H1 (cell line): ENCODE data around the gene LNX2.

Experiments used
- BRCA1 ChIP-seq: IDR thresholded peaks from 2 replicates; pipeline ENCODE4 v1.6.1; 2012; ENCODE audit warnings: low read depth, low read length, improper control_type of control experiment
- EP300 ChIP-seq, 2 experiments: IDR thresholded peaks; 1 replicate in 1 of 2; 2 replicates in 1 of 2; pipeline ENCODE4 v1.6.1; 2011 to 2012; ENCODE audit warnings: low read depth in 2 of 2, low read length in 2 of 2, mild to moderate bottlenecking in 2 of 2, borderline replicate concordance in 1 of 2, inconsistent platforms in 1 of 2, moderate library complexity in 1 of 2
- GABPA ChIP-seq: IDR thresholded peaks from 2 replicates; pipeline ENCODE4 v1.6.1; 2011; ENCODE audit warnings: mild to moderate bottlenecking, low read length, moderate library complexity, borderline replicate concordance; ENCODE audit not compliant: insufficient read depth
- HDAC6 ChIP-seq: IDR thresholded peaks from one replicate; pipeline ENCODE4 v1.7.1; 2012; ENCODE audit warnings: low read depth, mild to moderate bottlenecking, inconsistent platforms, low read length, moderate library complexity
- JUN ChIP-seq: IDR thresholded peaks from 2 replicates; pipeline ENCODE4 v1.6.1; 2011; ENCODE audit warnings: low read depth, mild to moderate bottlenecking, improper control_type of control experiment, low read length
- JUND ChIP-seq: IDR thresholded peaks from 2 replicates; pipeline ENCODE4 v1.6.1; 2011; ENCODE audit warnings: mild to moderate bottlenecking, improper control_type of control experiment, low read length
- KDM5A ChIP-seq: fragments of 200-600 bp; IDR thresholded peaks from 2 replicates; pipeline ENCODE4 v1.7.1; 2012; ENCODE audit warnings: mild to moderate bottlenecking, low read length, inconsistent platforms, mixed read lengths
- PHF8 ChIP-seq: fragments of 200-600 bp; sonication (generic); conservative IDR thresholded peaks from 2 replicates; pipeline ENCODE4 v1.7.1; 2012; ENCODE audit warnings: low read depth, mild to moderate bottlenecking, inconsistent platforms, low read length, moderate library complexity
- POLR2A ChIP-seq, 2 experiments: IDR thresholded peaks; 1 replicate in 1 of 2; 2 replicates in 1 of 2; pipeline ENCODE4 v1.6.1; 2011; ENCODE audit warnings: low read depth in 2 of 2, low read length in 2 of 2, mild to moderate bottlenecking in 2 of 2; ENCODE audit errors: control extremely low read depth in 1 of 2
- POLR2AphosphoS5 ChIP-seq: IDR thresholded peaks from 2 replicates; pipeline ENCODE4 v1.6.1; 2011; ENCODE audit warnings: low read depth, low read length
- RAD21 ChIP-seq, 2 experiments: IDR thresholded peaks in 1 of 2; conservative IDR thresholded peaks in 1 of 2; 2 replicates each; pipeline ENCODE4 v1.6.1; 2011; ENCODE audit warnings: low read depth in 2 of 2, low read length in 2 of 2, improper control_type of control experiment in 1 of 2, inconsistent platforms in 1 of 2, mild to moderate bottlenecking in 1 of 2, moderate library complexity in 1 of 2
- RXRA ChIP-seq: IDR thresholded peaks from 2 replicates; pipeline ENCODE4 v1.6.1; 2011; ENCODE audit warnings: low read depth, mild to moderate bottlenecking, low read length, moderate library complexity; ENCODE audit not compliant: insufficient read depth
- TF ChIP-seq, protein P1 (sequence below), 3 experiments: IDR thresholded peaks; 1 replicate in 2 of 3; 2 replicates in 1 of 3; pipeline versions ENCODE4 v1.5.1 to v1.6.1; 2011; ENCODE audit warnings: low read length in 3 of 3, mild to moderate bottlenecking in 3 of 3, inconsistent platforms in 2 of 3, low read depth in 1 of 3, moderate library complexity in 1 of 3; ENCODE audit not compliant: insufficient read depth in 1 of 3; ENCODE audit errors: control extremely low read depth in 1 of 3
- TF ChIP-seq, protein P2 (sequence below): fragments of 300-600 bp; sonication (generic); IDR thresholded peaks from 2 replicates; pipeline ENCODE4 v1.7.1; 2012; ENCODE audit warnings: low read length, moderate library complexity, mild to moderate bottlenecking, inconsistent platforms; ENCODE audit not compliant: insufficient replicate concordance

DNA sequence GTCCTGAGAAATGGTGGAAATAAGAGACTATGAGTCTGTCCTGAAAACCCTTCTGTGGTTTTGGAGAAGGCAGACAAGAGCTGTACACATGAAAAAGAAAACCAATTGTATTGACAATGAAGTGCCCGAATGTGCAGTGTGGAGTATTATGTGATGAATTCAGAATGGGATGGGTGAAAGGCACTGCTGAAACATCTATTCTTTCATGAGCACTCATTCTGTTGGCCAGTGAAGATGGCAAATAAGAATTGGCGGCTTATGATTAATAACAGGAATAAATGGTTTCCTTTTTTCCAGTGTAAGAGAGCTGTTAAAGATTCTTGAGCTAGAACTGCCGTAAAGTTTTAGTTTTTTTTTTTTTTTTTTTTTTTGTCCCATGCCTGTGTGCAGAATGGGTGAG, 7.1 kb upstream of the LNX2 start:
- TF ChIP-seq PHF8 = no peak
- TF ChIP-seq RAD21 (IDR thresholded peaks at IDR 0.05 in 1 of 2, conservative IDR thresholded peaks at IDR 0.05 in 1 of 2; ENCODE audit: low read depth in 2 of 2, low read length in 2 of 2) = no peak
- TF ChIP-seq JUND = no peak
- TF ChIP-seq, protein P1, sequence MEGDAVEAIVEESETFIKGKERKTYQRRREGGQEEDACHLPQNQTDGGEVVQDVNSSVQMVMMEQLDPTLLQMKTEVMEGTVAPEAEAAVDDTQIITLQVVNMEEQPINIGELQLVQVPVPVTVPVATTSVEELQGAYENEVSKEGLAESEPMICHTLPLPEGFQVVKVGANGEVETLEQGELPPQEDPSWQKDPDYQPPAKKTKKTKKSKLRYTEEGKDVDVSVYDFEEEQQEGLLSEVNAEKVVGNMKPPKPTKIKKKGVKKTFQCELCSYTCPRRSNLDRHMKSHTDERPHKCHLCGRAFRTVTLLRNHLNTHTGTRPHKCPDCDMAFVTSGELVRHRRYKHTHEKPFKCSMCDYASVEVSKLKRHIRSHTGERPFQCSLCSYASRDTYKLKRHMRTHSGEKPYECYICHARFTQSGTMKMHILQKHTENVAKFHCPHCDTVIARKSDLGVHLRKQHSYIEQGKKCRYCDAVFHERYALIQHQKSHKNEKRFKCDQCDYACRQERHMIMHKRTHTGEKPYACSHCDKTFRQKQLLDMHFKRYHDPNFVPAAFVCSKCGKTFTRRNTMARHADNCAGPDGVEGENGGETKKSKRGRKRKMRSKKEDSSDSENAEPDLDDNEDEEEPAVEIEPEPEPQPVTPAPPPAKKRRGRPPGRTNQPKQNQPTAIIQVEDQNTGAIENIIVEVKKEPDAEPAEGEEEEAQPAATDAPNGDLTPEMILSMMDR (IDR thresholded peaks at IDR 0.05; ENCODE audit: control extremely low read depth in 1 of 3, insufficient read depth in 1 of 3, low read depth in 1 of 3, low read length in 3 of 3) = no peak
- no peak for TF ChIP-seq EP300 (IDR thresholded peaks at IDR 0.05; ENCODE audit: borderline replicate concordance in 1 of 2, low read depth in 2 of 2, low read length in 2 of 2)
- no peak for TF ChIP-seq RXRA
- no peak for TF ChIP-seq HDAC6
- no peak for TF ChIP-seq POLR2AphosphoS5
- TF ChIP-seq, protein P2, sequence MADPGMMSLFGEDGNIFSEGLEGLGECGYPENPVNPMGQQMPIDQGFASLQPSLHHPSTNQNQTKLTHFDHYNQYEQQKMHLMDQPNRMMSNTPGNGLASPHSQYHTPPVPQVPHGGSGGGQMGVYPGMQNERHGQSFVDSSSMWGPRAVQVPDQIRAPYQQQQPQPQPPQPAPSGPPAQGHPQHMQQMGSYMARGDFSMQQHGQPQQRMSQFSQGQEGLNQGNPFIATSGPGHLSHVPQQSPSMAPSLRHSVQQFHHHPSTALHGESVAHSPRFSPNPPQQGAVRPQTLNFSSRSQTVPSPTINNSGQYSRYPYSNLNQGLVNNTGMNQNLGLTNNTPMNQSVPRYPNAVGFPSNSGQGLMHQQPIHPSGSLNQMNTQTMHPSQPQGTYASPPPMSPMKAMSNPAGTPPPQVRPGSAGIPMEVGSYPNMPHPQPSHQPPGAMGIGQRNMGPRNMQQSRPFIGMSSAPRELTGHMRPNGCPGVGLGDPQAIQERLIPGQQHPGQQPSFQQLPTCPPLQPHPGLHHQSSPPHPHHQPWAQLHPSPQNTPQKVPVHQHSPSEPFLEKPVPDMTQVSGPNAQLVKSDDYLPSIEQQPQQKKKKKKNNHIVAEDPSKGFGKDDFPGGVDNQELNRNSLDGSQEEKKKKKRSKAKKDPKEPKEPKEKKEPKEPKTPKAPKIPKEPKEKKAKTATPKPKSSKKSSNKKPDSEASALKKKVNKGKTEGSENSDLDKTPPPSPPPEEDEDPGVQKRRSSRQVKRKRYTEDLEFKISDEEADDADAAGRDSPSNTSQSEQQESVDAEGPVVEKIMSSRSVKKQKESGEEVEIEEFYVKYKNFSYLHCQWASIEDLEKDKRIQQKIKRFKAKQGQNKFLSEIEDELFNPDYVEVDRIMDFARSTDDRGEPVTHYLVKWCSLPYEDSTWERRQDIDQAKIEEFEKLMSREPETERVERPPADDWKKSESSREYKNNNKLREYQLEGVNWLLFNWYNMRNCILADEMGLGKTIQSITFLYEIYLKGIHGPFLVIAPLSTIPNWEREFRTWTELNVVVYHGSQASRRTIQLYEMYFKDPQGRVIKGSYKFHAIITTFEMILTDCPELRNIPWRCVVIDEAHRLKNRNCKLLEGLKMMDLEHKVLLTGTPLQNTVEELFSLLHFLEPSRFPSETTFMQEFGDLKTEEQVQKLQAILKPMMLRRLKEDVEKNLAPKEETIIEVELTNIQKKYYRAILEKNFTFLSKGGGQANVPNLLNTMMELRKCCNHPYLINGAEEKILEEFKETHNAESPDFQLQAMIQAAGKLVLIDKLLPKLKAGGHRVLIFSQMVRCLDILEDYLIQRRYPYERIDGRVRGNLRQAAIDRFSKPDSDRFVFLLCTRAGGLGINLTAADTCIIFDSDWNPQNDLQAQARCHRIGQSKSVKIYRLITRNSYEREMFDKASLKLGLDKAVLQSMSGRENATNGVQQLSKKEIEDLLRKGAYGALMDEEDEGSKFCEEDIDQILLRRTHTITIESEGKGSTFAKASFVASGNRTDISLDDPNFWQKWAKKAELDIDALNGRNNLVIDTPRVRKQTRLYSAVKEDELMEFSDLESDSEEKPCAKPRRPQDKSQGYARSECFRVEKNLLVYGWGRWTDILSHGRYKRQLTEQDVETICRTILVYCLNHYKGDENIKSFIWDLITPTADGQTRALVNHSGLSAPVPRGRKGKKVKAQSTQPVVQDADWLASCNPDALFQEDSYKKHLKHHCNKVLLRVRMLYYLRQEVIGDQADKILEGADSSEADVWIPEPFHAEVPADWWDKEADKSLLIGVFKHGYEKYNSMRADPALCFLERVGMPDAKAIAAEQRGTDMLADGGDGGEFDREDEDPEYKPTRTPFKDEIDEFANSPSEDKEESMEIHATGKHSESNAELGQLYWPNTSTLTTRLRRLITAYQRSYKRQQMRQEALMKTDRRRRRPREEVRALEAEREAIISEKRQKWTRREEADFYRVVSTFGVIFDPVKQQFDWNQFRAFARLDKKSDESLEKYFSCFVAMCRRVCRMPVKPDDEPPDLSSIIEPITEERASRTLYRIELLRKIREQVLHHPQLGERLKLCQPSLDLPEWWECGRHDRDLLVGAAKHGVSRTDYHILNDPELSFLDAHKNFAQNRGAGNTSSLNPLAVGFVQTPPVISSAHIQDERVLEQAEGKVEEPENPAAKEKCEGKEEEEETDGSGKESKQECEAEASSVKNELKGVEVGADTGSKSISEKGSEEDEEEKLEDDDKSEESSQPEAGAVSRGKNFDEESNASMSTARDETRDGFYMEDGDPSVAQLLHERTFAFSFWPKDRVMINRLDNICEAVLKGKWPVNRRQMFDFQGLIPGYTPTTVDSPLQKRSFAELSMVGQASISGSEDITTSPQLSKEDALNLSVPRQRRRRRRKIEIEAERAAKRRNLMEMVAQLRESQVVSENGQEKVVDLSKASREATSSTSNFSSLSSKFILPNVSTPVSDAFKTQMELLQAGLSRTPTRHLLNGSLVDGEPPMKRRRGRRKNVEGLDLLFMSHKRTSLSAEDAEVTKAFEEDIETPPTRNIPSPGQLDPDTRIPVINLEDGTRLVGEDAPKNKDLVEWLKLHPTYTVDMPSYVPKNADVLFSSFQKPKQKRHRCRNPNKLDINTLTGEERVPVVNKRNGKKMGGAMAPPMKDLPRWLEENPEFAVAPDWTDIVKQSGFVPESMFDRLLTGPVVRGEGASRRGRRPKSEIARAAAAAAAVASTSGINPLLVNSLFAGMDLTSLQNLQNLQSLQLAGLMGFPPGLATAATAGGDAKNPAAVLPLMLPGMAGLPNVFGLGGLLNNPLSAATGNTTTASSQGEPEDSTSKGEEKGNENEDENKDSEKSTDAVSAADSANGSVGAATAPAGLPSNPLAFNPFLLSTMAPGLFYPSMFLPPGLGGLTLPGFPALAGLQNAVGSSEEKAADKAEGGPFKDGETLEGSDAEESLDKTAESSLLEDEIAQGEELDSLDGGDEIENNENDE = no peak
- no peak for TF ChIP-seq BRCA1
- TF ChIP-seq JUN = no peak
- TF ChIP-seq POLR2A (IDR thresholded peaks at IDR 0.05; ENCODE audit: control extremely low read depth in 1 of 2, low read depth in 2 of 2, low read length in 2 of 2) = no peak
- TF ChIP-seq KDM5A = no peak
- TF ChIP-seq GABPA = no peak
